IPS DF 4.7 (cell line): ENCODE results near the gene PPARG.

Experiments
- DNase-seq: peaks from one replicate; pipeline ENCODE4 v3.0.0-alpha.2; 2013; ENCODE audit warnings: low spot score; ENCODE audit errors: extremely low read depth

Gene PPARG

DNA sequence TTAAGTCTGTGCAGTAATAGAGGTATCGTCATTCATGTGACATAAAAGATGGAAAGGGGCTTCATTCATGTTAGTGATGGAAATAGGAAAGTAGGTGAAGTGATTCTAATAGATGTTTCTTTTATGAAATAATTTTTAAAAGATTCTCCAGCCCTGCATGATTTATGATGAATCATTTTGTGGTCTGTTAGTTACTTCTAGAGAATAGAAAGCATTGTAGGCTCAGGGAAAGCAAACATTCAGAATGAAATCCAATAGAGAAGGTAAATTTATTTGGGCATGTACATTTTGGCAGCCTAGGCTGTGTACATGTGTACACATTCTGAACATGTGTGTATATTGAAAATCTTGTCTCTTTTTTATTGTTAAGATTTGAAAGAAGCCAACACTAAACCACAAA, 23.1 kb downstream of the PPARG start:
- no peak for DNase-seq

DNA sequence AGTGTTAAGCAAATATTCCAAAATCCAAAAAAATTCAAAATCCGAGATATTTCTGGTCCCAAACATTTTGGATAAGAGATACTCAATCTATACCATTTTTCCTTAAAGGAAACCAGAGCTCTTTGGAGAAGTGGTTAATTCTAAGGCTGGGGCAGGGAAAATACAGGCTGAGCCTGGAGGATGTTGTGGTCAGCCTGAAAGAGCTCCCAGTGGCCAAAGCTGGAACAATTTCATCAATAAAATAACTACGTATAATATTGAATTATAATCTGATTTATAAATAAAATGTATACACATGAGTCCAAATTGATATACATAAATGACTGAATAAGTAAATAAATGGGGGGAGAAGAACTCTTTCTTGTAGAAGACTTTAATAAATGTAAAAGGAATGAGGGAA, 24.6 kb downstream of the PPARG start:
- DNase-seq = no peak

DNA sequence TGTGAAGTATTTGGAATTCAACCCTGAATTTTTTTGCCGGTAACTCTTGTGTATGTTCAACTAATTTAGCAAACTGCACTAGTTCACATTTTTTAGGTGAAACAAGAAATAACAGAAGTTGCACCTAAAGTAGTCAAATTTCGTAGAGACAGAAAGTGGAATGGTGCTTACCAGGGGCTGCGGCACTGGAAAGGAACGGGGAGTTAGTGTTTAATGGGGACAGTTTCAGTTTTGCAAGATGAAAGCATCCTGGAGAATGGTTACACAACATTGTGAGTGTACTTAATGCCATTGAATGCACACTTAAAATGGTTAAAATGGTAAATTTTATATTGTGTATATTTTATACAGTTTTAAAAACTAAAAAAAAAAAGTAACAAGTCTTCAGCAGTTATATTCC, 27.4 kb downstream of the PPARG start:
- no peak for DNase-seq

DNA sequence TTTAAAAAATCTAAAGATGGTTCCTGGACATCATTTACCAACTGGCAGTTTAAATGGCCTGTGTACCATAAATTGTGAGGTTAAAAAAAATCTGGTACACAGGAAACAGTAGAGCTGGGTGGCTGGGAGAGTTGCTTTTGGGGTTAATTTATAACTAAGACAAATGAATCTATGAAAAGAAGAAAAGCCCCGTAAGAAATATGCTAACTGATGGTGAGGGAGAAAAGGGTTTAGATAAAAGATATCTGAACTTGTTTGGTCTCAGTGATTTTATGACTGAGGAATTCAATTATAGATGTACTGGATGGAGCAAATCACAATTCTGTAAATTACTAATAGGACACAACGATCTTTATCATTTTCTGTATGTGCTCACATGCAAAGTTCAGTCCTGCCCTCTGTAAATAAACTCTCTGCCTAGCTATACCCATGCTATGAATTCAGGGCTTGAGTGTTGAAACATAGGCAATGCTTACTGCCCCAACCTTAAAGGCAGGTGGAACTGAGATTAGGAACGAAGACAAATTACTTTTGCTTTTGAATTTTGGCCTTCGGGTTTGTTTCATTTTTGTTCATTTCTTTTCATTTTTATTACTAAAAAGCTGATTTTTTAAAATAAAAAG, 28.0 kb downstream of the PPARG start:
- no peak for DNase-seq

DNA sequence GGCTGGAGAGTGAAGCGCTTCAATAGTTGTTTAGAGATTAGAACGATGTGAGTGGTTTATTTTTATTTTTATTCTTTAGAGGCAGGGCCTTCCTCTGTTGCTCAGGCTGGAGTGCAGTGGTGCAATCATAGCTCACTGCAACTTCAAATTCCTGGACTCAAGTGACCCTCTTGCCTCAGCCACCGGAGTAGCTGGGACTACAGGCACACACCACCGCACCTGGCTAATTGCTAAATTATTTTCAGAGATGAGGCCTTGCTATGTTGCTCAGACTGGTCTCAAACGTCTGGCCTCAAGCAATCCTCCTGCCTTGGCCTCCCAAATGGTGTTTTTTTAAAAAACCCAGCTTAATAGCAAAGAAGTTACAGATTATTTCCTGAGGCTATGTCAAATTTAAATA, 29.0 kb downstream of the PPARG start:
- DNase-seq = no peak

DNA sequence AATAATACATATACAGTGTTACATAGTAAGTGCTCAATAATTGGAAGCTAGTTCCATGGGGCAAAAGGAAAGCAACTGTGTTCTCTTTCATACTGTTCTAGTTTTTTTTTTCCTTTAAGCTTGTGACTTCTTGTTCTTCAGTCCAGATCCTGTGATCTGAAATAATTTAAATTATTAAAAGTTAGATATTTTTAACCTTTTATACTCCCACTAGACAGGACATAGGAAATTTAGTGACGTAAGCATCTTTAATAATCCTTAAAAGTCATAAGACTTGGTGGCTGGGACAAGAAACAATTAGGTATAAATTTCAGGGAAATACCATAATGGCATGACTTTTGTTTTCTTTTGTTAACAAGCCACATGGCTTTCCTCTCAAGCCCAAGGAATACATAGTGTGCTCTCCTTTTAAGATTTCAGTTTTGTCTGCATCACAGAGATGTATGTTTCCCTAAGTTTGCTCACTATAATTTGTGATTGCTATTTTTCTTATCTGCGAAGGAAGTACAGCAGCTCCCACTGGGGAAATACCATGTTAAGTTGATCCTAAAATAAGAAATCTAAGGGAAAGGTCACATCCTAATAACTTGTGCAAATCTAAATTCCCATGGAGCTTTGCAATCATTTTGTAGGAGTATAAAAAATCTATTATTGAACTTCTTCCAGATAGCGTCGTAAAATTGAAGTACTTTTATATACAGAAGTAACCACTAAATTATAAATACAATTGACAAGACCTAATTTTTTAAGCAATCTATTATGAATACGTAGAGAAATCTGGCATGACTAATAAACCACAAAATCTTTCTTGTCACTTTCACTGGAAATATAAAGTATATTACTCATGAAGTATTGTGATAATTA, 30.1 kb downstream of the PPARG start:
- DNase-seq = no peak

DNA sequence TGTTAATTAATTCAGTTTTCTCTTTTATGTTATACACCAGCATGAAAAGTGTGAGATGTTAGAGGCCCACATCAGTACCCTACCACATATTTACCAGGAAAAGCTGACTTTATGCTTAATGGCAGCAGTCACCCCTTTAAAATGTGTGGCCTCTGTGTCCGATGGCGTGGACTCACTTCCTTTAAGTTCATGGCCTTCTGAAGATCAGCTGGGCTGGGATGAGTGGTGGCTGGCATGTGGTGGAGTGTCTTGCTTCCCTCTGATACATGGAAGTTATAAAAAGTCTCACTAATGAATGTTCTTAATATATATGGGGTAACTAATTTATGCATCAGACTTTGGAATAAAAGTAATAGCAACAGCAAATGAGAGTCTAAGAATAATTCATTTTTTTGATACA, 32.1 kb downstream of the PPARG start:
- DNase-seq = no peak

DNA sequence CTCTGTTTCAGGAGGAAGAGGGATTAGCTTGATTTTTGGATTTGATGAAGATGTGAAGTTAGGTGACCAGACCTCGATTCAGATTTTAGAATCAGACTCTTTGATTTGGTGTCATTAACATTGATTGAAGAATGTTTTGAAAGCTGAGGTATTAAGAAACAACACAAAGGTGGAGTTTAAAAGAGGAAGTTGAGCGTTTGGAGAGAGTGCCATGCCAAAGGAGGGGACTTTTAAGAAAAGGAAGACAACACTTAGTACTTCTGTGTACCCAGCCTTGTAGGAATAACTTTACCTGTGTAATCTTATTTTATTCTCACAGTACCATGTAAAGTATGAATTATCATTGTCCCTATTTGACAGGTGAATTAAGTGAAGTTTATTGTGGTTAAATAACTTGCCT, 34.4 kb downstream of the PPARG start:
- DNase-seq = no peak

DNA sequence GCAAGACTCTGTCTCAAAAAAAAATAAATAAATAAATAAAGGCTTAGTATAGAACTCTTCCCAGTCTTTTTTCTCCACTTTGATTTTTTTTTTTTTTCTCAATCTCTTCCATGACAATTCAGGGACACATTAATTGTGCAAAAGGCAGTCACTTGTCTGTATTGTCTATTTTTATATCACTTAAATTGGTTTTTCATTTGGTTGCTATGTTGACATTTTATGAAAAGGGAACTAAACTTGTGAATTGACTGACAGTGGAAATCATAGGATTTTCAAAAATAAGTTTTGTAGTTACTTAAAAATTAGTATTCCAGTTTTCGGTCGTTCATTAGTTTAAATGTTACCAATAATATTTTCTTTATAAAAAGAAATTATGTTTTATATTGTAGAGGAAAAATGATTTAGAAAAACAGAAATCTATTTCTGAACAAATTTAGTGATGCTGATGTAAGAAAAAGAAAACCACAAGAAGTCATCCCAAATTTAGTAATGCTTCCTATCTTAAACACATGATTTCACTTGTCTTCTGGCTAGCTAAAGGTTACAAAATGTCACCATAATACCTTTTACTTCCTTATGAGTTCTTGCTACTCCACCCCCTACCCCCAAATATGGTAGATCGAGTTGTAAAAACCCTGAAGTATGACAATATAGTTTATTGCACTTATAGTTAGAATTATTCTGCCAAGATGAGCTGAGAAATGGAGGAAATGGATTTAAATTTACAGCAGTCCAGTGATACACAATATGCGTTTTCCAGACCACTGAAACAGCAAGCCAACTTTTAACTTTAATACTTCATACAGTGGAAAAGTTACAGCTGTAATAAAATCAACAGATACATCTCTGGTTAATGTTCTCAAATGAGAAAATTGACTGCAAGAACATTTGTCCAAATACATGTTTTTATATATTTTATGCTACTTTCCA, 37.0 kb downstream of the PPARG start:
- DNase-seq = no peak

DNA sequence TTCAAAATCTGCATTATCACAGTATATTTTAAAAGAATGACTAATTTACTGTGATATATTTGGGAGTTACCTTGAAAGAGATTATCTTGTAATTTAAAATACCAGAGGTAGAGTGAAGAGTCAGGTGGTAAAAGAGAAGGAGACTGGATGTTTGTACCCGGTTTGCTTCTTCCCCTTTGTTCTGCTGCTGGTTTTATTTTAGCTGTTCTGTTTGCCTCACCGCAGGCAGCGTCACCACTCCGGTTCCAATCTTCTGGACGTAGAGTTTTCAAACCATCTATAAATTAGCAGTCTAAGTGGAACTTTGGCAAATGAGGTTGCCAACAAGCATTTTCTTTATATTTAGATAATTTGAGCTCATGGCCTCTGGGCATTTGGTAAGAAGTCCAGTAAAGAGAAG, 38.2 kb downstream of the PPARG start:
- no peak for DNase-seq

DNA sequence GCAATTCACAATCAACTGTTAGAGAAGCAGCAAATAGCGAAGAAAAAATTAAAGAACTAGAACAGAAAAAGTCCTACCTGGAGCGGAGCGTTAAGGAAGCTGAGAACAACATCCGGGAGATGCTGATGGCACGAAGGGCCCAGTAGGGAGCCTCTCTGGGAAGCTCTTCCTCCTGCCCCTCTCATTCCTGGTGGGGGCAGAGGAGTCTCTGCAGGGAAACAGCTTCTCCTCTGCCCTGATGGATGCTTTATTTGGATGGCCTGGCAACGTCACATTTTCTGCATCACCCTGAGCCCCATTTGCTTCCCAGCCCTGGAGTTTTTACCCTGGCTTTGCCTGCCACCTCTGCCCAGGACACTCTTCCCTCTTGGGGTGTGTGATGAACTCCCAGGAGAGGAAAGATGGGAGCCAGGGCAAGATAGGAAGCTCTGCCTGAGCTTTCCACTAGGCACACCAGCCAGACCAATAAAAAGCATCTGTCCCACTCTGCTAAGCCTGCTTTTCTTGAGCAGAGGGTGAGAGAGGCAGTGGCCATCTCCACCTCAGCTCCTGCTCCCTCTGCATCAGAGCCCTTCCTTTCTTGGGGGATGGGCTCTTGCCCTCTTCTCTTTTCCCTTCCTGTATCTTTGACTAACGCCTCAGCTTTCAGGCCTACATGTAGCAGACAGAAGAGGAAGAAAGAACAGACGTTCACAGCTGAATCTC, 39.4 kb downstream of the PPARG start:
- DNase-seq = no peak

DNA sequence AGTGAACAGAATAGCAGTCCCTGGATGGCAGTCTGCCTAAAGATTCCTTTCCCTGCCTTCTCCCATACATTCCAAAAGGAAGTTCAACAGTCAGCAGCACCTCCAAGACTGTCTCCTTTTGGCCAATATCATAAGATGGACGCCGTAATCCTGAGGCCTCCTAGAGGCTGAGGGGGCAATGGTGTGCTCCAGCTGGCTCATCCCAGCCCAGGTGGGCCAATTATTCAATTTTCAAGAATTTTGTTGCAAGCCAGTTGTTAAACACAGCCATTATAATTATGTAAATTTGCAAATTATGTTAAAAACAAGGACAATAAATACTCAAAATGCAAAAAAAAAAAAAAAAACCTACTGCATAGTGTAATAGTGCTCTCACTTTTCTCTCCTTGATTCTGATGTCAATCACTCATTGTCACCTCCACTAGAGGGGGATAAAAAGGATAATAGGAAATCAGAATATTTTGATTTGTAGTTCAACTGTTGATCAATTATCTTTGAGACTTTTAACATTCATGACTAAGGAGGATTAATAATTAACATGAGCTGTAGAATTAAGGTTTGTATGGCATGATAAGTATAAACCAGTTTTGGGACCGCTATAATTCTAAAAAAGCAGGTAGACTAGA, 40.1 kb downstream of the PPARG start:
- DNase-seq = no peak

DNA sequence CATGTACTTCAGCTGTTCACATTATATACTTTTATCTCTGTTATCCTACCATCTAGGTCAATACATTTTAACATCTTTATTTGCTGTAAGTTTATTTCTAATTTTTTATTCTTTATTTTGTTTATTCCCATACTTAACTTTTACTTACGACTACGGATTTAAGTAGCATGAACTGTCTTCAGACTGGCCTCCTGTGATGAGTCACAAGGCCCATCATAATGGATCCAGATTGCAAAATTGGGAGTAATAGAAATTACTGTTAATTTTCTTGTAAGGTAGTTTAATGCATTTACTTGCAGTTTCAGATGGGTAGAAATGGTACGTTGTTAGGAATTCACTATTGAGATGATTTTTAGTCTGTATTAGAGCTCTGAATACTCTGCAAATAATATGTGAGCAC, 45.9 kb downstream of the PPARG start:
- DNase-seq = no peak

DNA sequence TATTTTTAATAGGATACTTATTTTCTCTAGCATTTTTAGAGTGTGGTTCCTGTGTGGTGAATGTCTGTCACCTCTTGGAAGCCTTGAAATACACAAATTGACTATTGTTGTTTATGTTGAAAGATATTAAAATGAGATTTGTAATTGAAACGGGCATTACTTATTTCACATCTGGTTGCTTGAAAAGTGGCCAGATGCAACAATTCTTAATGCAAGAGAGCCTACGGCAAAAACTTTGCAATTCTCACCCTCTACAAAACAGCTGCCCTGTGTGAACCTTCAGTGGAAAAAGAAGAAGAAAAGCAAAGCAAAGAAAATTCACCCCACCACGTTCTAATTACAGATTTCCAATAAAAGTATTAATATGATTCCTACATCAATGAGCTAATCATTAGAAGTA, 46.6 kb downstream of the PPARG start:
- no peak for DNase-seq

DNA sequence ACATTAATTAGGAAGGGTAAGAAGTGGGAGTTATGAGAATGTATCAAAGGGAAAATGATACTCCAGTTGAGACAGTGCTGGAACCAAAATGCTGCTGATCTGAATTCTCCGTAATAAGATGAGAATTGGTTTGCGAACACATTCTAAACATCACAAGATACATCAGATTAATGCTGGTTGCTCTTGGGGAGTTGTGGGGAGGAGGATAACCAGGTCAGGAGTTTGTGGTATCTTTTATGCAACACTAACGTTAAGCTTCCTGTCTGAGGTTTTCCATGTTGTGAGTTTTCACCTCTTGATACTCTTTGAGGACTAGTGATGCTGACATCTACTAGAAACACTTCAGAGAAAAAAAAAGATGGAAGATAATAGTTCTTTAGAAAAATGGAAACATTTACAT, 47.2 kb downstream of the PPARG start:
- DNase-seq = no peak

DNA sequence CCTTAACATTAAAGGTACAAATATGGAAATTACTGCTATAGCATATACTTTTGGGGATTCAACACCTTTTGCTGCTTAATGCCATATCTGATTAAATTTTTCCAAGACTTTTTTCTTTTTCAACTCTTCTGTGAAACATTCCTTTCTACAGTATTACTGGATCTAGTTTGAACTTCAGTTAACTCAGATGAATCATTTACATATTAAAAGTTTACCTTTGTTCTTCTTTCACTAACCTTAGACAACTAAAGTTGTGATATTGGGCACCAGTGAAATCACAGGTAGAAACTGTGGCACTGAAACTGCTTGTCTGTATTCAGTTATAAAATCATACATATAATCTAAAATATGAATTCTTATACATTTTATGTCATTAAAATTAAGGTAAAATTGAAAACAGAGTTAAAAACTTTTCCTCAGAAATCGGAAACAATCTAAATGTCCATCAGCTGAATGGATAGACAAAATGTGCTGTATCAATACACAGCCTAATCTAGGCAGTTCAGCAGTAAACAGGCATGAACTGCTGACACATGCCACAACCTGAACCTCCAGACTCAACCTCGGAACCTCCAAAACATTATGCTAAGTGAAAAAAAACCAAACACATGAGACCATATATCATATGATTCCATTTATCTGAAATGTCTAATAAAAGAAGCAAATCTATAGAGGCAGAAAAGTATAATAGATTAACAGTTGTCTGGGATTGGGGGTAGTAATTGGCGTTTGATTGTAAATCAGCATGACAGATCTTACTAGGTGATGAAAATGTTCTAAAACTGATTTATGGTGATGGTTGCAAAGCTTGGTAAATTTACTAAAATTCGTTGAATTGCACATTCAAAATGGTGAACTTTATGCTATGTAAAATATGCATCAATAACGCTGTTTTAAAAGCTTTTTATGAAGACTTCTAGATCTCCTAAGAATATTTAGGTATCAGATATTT, 50.0 kb downstream of the PPARG start:
- DNase-seq = no peak

DNA sequence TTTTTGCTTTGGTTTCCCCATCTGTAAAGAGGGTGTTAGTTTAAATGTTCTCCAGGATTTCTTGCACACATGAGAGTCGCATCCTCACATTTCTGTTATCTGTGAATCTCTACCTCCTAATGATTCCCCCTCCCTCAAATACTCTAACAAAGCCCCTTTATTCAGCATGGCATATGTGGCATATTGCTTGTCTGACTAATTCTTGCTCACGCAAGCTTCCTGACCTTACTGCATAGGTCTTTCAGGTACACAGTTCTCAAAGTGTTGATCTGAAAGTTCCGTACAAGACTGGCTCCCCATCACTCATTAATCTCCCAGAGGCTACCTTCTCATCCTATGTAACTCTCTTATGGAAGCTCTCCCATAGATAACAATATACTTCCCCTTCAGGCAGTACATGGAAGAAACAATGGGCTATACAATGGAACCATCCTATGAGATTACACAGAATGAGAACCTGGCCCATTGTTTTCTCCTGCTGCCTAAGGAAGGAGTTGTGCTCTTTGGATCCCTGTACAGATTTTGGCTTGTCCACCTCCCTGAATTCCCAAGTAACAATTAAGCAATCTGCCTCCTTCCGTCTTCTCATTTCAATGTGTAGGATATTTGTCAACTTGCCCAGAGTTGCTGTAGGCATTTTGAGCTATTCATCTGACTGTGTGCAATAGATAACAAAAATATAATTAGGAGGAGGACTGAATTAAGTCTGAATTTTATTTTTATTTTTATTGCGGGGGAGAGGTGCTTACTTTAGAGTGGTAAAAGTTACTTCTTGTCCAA, 51.0 kb downstream of the PPARG start:
- no peak for DNase-seq

DNA sequence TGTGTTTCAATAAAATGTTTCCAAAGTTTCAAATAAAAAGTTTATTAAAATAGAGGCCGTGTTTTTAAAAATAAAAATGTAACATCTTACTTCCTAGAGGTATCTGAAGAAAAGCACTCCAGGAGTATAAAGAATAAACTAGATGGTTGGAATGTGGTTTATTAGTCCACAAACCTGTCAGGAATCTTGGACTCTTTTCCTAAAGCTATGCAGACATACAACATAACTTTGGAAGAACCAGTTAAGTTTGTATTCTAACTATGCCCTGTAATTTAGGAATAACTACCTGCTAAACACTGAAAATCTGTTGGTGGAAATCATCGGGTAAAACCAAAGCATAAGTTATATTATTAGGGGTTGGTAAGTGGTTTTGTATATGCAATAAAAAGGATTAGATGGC, 51.6 kb downstream of the PPARG start:
- DNase-seq = no peak

DNA sequence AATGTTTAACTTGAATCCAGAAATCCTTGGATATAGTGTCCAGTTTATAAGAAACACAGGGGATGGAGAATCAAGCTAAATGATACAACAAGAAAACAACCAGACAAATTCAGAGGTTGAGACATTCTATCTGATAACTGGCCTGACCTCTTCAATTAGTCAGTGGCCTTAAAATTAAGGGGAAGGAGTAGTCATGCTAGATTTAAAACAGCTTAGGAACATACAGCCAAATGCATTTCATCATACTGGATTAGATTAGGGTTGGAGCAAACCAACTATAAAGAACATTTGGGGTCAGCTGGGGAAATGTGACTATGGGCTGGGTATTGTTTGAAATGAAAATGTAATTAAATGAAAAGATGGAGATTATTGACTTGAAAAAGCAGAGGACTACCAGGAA, 53.3 kb downstream of the PPARG start:
- DNase-seq = no peak
